HG03354 (cell line): ENCODE results near the gene EML2.

Experiments used
- ATAC-seq: cut with Tn5 transposase; IDR thresholded peaks from one replicate; pipeline ENCODE4 v1.9.1; 2021; ENCODE audit warnings: mild to moderate bottlenecking; ENCODE audit not compliant: unreplicated experiment, poor library complexity, severe bottlenecking

EML2 gene

GRCh38 chr19:45591004-45591637 lies 48.1 kb downstream of the EML2 start:
- no peak for ATAC-seq

- ATAC-seq: no peak
Observed at GRCh38 chr19:45590300-45591003, 48.7 kb downstream of the EML2 start.

- ATAC-seq: no peak
Observed at GRCh38 chr19:45589768-45590167, 49.4 kb downstream of the EML2 start.

GRCh38 chr19:45587873-45588272 lies 51.3 kb downstream of the EML2 start:
- ATAC-seq: no peak

- ATAC-seq: no peak
Observed at GRCh38 chr19:45585158-45585577, 54.0 kb downstream of the EML2 start.

GRCh38 chr19:45584332-45585157 lies 54.7 kb downstream of the EML2 start, which contains the start of gene OPA3:
Gene OPA3 (minus strand): TSS chr19:45584802. CDS start chr19:45584764, 38 bp downstream.
- peak; percentile 85 for ATAC-seq

GRCh38 chr19:45581576-45581975 lies 57.6 kb downstream of the EML2 start:
- no peak for ATAC-seq

- ATAC-seq: no peak
Observed at GRCh38 chr19:45578861-45579260, 60.3 kb downstream of the EML2 start.

GRCh38 chr19:45577111-45577905 lies 61.9 kb downstream of the EML2 start:
- ATAC-seq: no peak

- ATAC-seq: no peak
Observed at GRCh38 chr19:45576682-45577081, 62.5 kb downstream of the EML2 start.

GRCh38 chr19:45575216-45575615 lies 64.0 kb downstream of the EML2 start:
- ATAC-seq: no peak

GRCh38 chr19:45574526-45574925 lies 64.7 kb downstream of the EML2 start:
- ATAC-seq: no peak

- no peak for ATAC-seq
Observed at GRCh38 chr19:45571457-45572220, 67.6 kb downstream of the EML2 start.

GRCh38 chr19:45569619-45570421 lies 69.4 kb downstream of the EML2 start:
- no peak for ATAC-seq

GRCh38 chr19:45568732-45569131 lies 70.5 kb downstream of the EML2 start:
- ATAC-seq: no peak

GRCh38 chr19:45567609-45568008 lies 71.6 kb downstream of the EML2 start:
- ATAC-seq: no peak

GRCh38 chr19:45564131-45564780 lies 74.9 kb downstream of the EML2 start:
- no peak for ATAC-seq

- no peak for ATAC-seq
Observed at GRCh38 chr19:45560686-45561085, 78.5 kb downstream of the EML2 start.
